ENCODE data around the gene HBP1. TPM values are rescaled to one million over a fixed set of nuclear protein-coding genes. Genes with fewer than 3 reads are reported as not detected.

Gene HBP1
- total and polyA plus RNA-seq, 2 experiments from 2014 or later, result 36.0 to 52.8 TPM

DNA sequence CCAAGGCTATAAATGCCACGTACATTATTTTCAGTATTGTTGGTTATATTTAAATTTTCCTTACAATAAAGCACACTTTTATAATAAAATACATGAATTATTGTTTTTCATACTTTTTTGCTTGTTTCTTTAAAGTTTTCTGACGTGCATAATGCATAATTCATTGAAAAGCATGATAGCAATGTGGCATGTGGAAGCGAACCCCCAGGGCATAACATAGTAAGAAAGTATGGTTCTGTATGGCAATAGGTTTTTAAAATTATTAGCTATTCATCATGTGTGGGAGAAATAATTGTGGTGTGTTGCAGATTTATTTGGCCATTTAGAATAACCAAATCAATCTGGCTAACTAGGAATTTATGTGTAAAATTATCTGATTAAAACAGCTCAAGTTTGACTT lies 7.4 kb upstream of the HBP1 start:
- Mint-ChIP-seq H3K9me3 (no peaks in the 10 kb centered on the region), H3K27me3 (ENCODE audit: insufficient read depth, low read depth, poor library complexity) (no peaks in the 10 kb centered on the region), H3K4me1 (peaks cover 8% of the 10 kb centered on the region; the same call in 2 of the 3 replicates), H3K36me3 (ENCODE audit: low read depth) (no peaks in the 10 kb centered on the region), H3K27ac (no peak overlapping the region), H3K4me3 (no peak overlapping the region)
- ATAC-seq (no peak), DNase-seq (ENCODE audit: low spot score) (no peak)
- Histone ChIP-seq H3K4me2 (no peak overlapping the region), H3K36me3 (ENCODE audit: insufficient read depth) (no peaks in the 10 kb centered on the region), H3K4me3 (no peak overlapping the region), H3K4me1 (ENCODE audit: insufficient read depth) (peaks cover under 1% of the 10 kb centered on the region), H3K27ac (ENCODE audit: low read depth) (no peak overlapping the region), H3F3A (replicated peaks; ENCODE audit: low read depth) (no peaks in the 10 kb centered on the region), H3K79me2 (replicated peaks; ENCODE audit: insufficient read depth) (no peaks in the 10 kb centered on the region), H2AFZ (no peak overlapping the region), H3K9me2 (ENCODE audit: insufficient read depth) (no peaks in the 10 kb centered on the region), H4K20me1 (replicated peaks; ENCODE audit: insufficient read depth) (no peaks in the 10 kb centered on the region), H3K27me3 (ENCODE audit: insufficient read depth) (no peaks in the 10 kb centered on the region)
- TF ChIP-seq ZNF462 (CRISPR knock-in tag; IDR thresholded peaks at IDR 0.05) (no peak), ZNF331 (CRISPR knock-in tag; IDR thresholded peaks at IDR 0.05; ENCODE audit: low read depth) (no peak), POLR2AphosphoS5 (IDR thresholded peaks at IDR 0.05; ENCODE audit: low read depth) (no peak), STAT1 (IDR thresholded peaks at IDR 0.05; ENCODE audit: unreplicated experiment) (no peak), JUNB (IDR thresholded peaks at IDR 0.05; ENCODE audit: unreplicated experiment) (no peak), EZH2phosphoT487 (IDR thresholded peaks at IDR 0.05; ENCODE audit: unreplicated experiment) (no peak), CTCF (conservative IDR thresholded peaks at IDR 0.05; ENCODE audit: low read depth in 2 of 2) (no peak), NANOG (IDR thresholded peaks at IDR 0.05; ENCODE audit: borderline replicate concordance) (no peak), CREB1 (CRISPR knock-in tag; IDR thresholded peaks at IDR 0.05; ENCODE audit: low read depth) (no peak), ZNF114 (CRISPR knock-in tag; IDR thresholded peaks at IDR 0.05) (no peak), REST (IDR thresholded peaks at IDR 0.05; ENCODE audit: unreplicated experiment) (no peak), EZH2 (IDR thresholded peaks at IDR 0.05; ENCODE audit: low read depth, unreplicated experiment) (no peak)
- TF ChIP-seq, protein P1, sequence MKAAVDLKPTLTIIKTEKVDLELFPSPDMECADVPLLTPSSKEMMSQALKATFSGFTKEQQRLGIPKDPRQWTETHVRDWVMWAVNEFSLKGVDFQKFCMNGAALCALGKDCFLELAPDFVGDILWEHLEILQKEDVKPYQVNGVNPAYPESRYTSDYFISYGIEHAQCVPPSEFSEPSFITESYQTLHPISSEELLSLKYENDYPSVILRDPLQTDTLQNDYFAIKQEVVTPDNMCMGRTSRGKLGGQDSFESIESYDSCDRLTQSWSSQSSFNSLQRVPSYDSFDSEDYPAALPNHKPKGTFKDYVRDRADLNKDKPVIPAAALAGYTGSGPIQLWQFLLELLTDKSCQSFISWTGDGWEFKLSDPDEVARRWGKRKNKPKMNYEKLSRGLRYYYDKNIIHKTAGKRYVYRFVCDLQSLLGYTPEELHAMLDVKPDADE (IDR thresholded peaks at IDR 0.05), result no peak
